T-cell (primary cell): Measurements from ENCODE around the gene DLEC1. TPM values are rescaled to one million over a fixed set of nuclear protein-coding genes. Genes with fewer than 3 reads are reported as not detected.

Source experiments
- ATAC-seq, 4 experiments: fragments of 200-7000 bp in 3 of 4; fragments of 150-1000 bp in 1 of 4; cut with Tn5 transposase; replicated peaks in 1 of 4; 1 replicate in 3 of 4; 2 replicates in 1 of 4; pipeline ENCODE4 v1.10.0; 2021; ENCODE audit warnings: moderate library complexity in 3 of 4, mild to moderate bottlenecking in 2 of 4, moderate number of reproducible peaks in 1 of 4
- CTCF ChIA-PET, 2 donors: fragments of 300-600 bp; sonication (Branson Sonifier 250); formaldehyde crosslinking; loops; one replicate each; lab custom pipeline; 2022; ENCODE audit warnings: antibody characterized with exemption in 2 of 2; lab: Charles Lee
- POLR2A ChIA-PET, 2 donors: fragments of 300-600 bp; sonication (Branson Sonifier 250); formaldehyde crosslinking; loops; one replicate each; lab custom pipeline; 2022; ENCODE audit warnings: antibody characterized with exemption in 2 of 2; lab: Charles Lee
- DNase-seq, 35 experiments: peaks; one replicate each; pipeline versions ENCODE4 v3.0.0 to v3.0.0-alpha.2; 2013 to 2023
- H3K27ac ChIP-seq: one replicate; pipeline ENCODE4 v1.5.1; 2013; ENCODE audit warnings: low read length
- H3K27me3 ChIP-seq, 2 experiments: replicated peaks in 1 of 2; 1 replicate in 1 of 2; 2 replicates in 1 of 2; pipeline versions ENCODE4 v1.6.1 to v1.7.0; 2013; ENCODE audit warnings: low read length in 1 of 2, mixed read lengths in 1 of 2; ENCODE audit not compliant: control insufficient read depth in 2 of 2, insufficient read depth in 2 of 2; ENCODE audit errors: extremely low read depth in 1 of 2
- H3K36me3 ChIP-seq, 2 donors: 1 replicate in 1 of 2; 2 replicates in 1 of 2; pipeline versions ENCODE4 v1.6.1 to v1.7.0; 2013; ENCODE audit warnings: low read length in 1 of 2; ENCODE audit not compliant: control insufficient read depth in 2 of 2, insufficient read depth in 1 of 2; ENCODE audit errors: extremely low read depth in 1 of 2
- H3K4me1 ChIP-seq, 2 experiments: 1 replicate in 1 of 2; 2 replicates in 1 of 2; pipeline versions ENCODE4 v1.6.1 to v1.7.0; 2013; ENCODE audit warnings: low read length in 2 of 2, mixed read lengths in 1 of 2; ENCODE audit not compliant: insufficient read depth in 2 of 2, control insufficient read depth in 1 of 2; ENCODE audit errors: extremely low read depth in 1 of 2
- H3K4me3 ChIP-seq, 2 donors: 1 replicate in 1 of 2; 2 replicates in 1 of 2; pipeline versions ENCODE4 v1.5.1 to v1.7.0; 2013; ENCODE audit warnings: mild to moderate bottlenecking in 2 of 2, low read length in 1 of 2, moderate library complexity in 1 of 2; ENCODE audit not compliant: control insufficient read depth in 1 of 2; ENCODE audit errors: extremely low read depth in 1 of 2
- H3K9me3 ChIP-seq: 2 replicates; pipeline ENCODE4 v1.7.0; 2013
- H3K27ac Mint-ChIP-seq, 2 donors: one replicate each; pipeline ENCODE4 v1.8.0; 2020 to 2021; ENCODE audit warnings: mild to moderate bottlenecking in 2 of 2, mixed read lengths in 2 of 2
- H3K27me3 Mint-ChIP-seq, 2 donors: one replicate each; pipeline ENCODE4 v1.8.0; 2021 to 2022; ENCODE audit warnings: mixed read lengths in 2 of 2
- H3K36me3 Mint-ChIP-seq: one replicate; pipeline ENCODE4 v1.8.0; 2021; ENCODE audit warnings: mixed read lengths
- H3K4me1 Mint-ChIP-seq, 3 donors: one replicate each; pipeline ENCODE4 v1.8.0; 2020 to 2022; ENCODE audit warnings: mixed read lengths in 3 of 3, mild to moderate bottlenecking in 1 of 3
- H3K4me3 Mint-ChIP-seq, 3 donors: one replicate each; pipeline ENCODE4 v1.8.0; 2020 to 2022; ENCODE audit warnings: mild to moderate bottlenecking in 3 of 3, mixed read lengths in 3 of 3, moderate library complexity in 3 of 3
- H3K9me3 Mint-ChIP-seq, 3 donors: one replicate each; pipeline ENCODE4 v1.8.0; 2020 to 2022; ENCODE audit warnings: mixed read lengths in 3 of 3
- WGBS: methylation state at CpG from one replicate; pipeline ENCODE4 v1.1.5; 2013; ENCODE audit warnings: missing lambda C conversion rate; ENCODE audit not compliant: insufficient coverage; 5-methylcytosine and 5-hydroxymethylcytosine counted together
- total RNA-seq, 35 experiments: library from RNA in 6 of 35; stranded (reverse) in 6 of 35; fragments of 120-200 nt in 1 of 35; gene quantifications; one replicate each; pipeline versions ENCODE4 v1.2.1 to v1.2.4 and lab custom pipeline; 2013 to 2026

DLEC1 gene
- total RNA-seq, 5 donors from 2014 or later (not counting 1 experiment from before 2014, with no cell fraction given) = 4.7 to 21.7 (median 17.8) TPM

DNA sequence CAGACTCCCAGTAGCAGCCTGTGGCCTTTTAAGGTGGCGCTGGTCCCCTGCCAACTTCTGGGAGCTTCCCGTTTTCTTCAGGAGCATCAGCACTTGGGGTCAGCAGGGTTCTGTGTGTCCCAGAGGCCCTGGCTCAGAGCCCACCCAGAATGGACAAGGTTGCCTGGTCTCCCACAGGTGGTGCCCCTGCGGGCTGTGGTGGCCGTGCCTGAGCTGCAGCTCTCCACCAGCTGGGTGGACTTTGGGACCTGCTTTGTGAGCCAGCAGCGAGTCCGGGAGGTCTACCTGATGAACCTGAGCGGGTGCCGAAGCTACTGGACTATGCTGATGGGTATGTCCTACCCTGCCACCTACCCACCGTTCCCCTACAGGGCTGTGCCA is 82.4 kb downstream of the DLEC1 start:
- Histone ChIP-seq H3K27me3 (no peaks in the 10 kb centered on the region), H3K36me3 (peaks cover 37 to 53% of the 10 kb centered on the region in 2 donors), H3K27ac (no peak overlapping the region), H3K4me3 (no peak overlapping the region), H3K4me1 (peaks cover 0 to 5% of the 10 kb centered on the region in 2 experiments), H3K9me3 (no peaks in the 10 kb centered on the region)
- ATAC-seq = no peak
- peaks cover 5 to 8% (median 8%) of the 10 kb centered on the region in 3 donors for H3K4me1 Mint-ChIP-seq
- H3K27ac Mint-ChIP-seq = no peak overlapping the region
- ChIA-PET POLR2A (no interaction called here), CTCF (interaction anchor here in 1 of 2 donors (2.1 kb wide), 1 partner anchor 359 kb away, joined by 6 read pairs; no protein-coding TSS in a partner anchor)
- H3K36me3 Mint-ChIP-seq = peaks cover 42% of the 10 kb centered on the region
- DNase-seq = no peak
- H3K9me3 Mint-ChIP-seq = no peaks in the 10 kb centered on the region
- no peaks in the 10 kb centered on the region for H3K27me3 Mint-ChIP-seq
- 95% methylated on average over 7 of the region's 9 CpGs for WGBS
- H3K4me3 Mint-ChIP-seq = no peak overlapping the region

DNA sequence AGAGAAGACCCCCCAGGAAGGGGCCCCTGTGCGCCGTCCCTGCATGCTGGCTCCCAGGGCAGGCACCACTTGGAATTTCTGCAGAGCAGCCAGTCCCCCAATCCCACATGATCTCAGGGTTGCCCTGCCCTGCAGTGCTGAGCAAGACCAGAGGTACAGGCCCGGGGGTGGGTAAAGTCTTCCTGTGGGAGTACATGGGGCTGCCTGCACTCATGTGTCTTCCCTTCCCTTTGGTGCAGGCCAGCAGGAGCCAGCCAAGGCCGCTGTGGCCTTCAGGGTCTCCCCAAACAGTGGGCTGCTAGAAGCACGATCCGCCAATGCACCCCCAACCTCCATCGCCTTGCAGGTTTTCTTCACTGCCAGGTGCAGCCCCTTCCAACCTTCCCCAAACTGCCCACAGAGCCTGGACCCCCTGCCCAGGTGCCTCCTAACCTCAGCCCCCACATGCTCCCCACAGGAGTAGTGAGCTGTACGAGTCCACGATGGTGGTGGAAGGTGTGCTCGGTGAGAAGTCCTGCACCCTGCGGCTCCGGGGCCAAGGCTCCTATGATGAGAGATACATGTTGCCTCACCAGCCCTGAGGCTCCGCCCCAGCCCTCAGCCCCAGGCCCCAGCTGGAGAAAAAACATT is 82.9 kb downstream of the DLEC1 start:
- Histone ChIP-seq H3K4me3 (no peak overlapping the region), H3K27ac (no peak overlapping the region), H3K27me3 (no peaks in the 10 kb centered on the region), H3K9me3 (no peaks in the 10 kb centered on the region), H3K36me3 (peaks cover 42 to 58% of the 10 kb centered on the region in 2 donors), H3K4me1 (peaks cover 0 to 5% of the 10 kb centered on the region in 2 experiments)
- Mint-ChIP-seq H3K4me3 (no peak overlapping the region), H3K27ac (no peak overlapping the region), H3K36me3 (peaks cover 47% of the 10 kb centered on the region), H3K9me3 (no peaks in the 10 kb centered on the region), H3K27me3 (no peaks in the 10 kb centered on the region), H3K4me1 (peaks cover 5 to 8% (median 8%) of the 10 kb centered on the region in 3 donors)
- ChIA-PET CTCF (interaction anchor here in 1 of 2 donors (2.1 kb wide), 1 partner anchor 358 kb away, joined by 6 read pairs; no protein-coding TSS in a partner anchor), POLR2A (no interaction called here)
- DNase-seq = peak in 1 of 35 experiments; percentile 11
- ATAC-seq = no peak
- WGBS = 96% methylated on average over 11 of the region's 13 CpGs

DNA sequence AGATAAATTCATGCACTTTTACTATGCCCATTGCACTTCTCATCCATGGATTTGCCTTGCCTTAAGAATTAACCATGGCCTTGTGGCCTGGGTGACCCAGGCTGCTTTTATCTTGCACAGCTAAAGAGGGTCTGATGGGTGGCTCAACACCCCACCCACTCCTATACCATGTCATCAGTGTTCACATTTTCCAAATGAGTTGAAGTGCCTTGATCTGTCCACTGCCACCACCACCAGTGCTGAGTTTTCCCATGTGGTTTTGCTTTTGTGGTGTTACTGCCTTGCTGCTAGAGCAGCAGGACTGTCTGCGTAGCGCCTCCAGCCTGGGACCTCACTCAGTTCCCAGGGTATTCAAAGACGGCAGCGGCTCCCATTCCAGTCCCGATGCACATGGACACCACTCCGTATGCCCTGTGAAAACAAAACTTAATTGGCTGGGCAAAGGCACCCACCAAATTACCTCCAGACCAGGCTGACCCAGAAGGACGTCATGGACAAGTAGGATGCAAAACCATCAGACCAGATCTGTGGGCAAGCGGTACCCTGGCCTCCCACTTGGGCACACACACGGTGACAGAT is 83.8 kb downstream of the DLEC1 start:
- H3K4me1 Mint-ChIP-seq = peaks cover 5 to 8% (median 7%) of the 10 kb centered on the region in 3 donors
- DNase-seq (no peak), ATAC-seq (no peak)
- peak overlapping the region in 1 of 2 donors; percentile 19 for H3K27ac Mint-ChIP-seq
- H3K36me3 ChIP-seq = peaks cover 40 to 66% of the 10 kb centered on the region in 2 donors
- 93% methylated on average over 7 of the region's 9 CpGs for WGBS
- no peak overlapping the region for H3K4me3 Mint-ChIP-seq
- H3K4me1 ChIP-seq = peaks cover 0 to 4% of the 10 kb centered on the region in 2 experiments
- H3K9me3 ChIP-seq = no peaks in the 10 kb centered on the region
- H3K4me3 ChIP-seq = no peak overlapping the region
- CTCF ChIA-PET = no interaction called here
- H3K27me3 ChIP-seq = no peaks in the 10 kb centered on the region
- POLR2A ChIA-PET = no interaction called here
- H3K9me3 Mint-ChIP-seq = no peaks in the 10 kb centered on the region
- peaks cover 54% of the 10 kb centered on the region for H3K36me3 Mint-ChIP-seq
- no peak overlapping the region for H3K27ac ChIP-seq
- no peaks in the 10 kb centered on the region for H3K27me3 Mint-ChIP-seq

DNA sequence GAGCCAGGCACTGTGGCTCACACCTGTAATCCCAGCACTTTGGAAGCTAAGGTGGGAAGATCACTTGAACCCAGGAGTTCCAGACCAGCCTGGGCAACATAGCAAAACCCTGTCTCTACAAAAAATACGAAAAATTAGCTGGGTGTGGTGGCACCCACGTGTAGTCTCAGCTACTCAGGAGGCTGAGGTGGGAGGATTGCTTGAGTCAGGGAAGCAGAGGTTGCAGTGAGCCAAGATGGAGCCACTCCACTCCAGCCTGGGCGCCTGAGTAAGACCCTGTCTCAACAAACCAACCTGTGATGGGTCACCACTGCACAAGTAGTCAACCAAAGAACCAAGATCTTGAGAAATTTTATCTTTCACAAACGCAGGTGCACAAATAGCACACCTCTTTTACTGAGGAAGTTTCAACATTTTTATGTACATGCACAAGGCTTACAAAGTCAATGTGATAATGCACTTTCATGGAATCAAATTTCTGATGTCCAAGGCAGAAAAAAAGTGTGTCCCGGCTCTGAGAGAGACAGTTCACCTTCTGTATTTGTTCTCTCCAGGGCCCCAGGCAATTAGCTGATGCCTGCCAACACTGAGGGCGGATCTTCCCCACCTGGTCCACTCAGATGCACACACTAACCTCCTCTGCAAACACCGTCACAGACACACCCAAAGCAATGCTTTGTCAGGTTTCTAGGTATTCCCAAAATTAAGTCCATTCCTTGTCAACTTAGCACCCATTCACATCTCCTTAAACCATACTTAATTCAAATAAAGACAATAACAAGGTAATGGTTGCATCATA is 85.5 kb downstream of the DLEC1 start:
- Histone ChIP-seq H3K27ac (no peak overlapping the region), H3K36me3 (peaks cover 47 to 83% of the 10 kb centered on the region in 2 donors), H3K9me3 (no peaks in the 10 kb centered on the region), H3K4me3 (no peak overlapping the region), H3K4me1 (no peaks in the 10 kb centered on the region), H3K27me3 (no peaks in the 10 kb centered on the region)
- DNase-seq (no peak), ATAC-seq (no peak)
- CTCF ChIA-PET = no interaction called here
- POLR2A ChIA-PET = no interaction called here
- Mint-ChIP-seq H3K27ac (peak overlapping the region in 1 of 2 donors; percentile 41), H3K9me3 (no peaks in the 10 kb centered on the region), H3K27me3 (no peaks in the 10 kb centered on the region), H3K36me3 (peaks cover 58% of the 10 kb centered on the region), H3K4me1 (peaks cover 0 to 5% (median 0%) of the 10 kb centered on the region in 3 donors), H3K4me3 (no peak overlapping the region)
- 83% methylated on average over 6 of the region's 7 CpGs for WGBS

DNA sequence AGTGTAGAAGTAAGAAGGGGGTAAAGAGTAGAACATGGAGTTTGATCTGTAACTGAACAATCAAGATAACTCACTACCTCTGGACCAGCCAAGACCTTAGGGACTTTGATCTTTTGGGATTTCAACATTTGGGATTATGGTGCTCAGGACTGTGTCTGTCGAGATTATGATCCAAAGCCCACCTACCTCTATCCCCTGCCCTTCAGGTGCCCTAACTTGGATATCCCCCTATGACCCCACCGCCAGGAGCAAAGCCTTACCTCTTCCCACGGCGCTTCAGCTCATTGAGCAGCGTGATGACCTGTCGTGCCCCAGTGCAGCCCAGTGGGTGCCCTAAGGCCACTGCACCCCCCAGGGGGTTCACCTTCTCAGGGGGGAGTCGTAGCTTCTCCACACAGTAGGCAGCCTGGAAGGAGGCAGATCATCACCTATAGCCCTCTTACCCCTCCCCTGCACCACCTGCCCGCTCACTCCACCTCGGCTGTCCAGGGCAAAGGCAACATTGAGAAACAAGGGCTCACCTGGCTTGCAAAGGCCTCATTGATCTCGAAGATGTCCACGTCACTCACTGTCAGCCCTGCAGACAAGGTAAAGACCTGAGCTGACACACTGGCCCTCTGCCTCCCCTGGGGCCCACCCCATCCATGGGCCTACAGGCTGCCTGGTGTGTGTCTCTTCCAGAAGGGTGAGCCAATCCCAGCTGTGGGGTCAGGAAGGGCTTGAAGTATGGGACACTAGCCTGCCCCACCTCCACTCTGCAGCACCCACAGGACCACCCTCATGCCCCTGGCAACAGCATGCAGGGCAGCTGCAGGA is 86.5 kb downstream of the DLEC1 start:
- Mint-ChIP-seq H3K4me3 (no peak overlapping the region), H3K36me3 (peaks cover 60% of the 10 kb centered on the region), H3K9me3 (no peaks in the 10 kb centered on the region), H3K27ac (peak overlapping the region in 1 of 2 donors; percentile 45), H3K4me1 (peaks cover 4 to 6% (median 5%) of the 10 kb centered on the region in 3 donors), H3K27me3 (no peaks in the 10 kb centered on the region)
- H3K4me1 ChIP-seq = peaks cover 0 to 4% of the 10 kb centered on the region in 2 experiments
- H3K9me3 ChIP-seq = no peaks in the 10 kb centered on the region
- no peaks in the 10 kb centered on the region for H3K27me3 ChIP-seq
- ChIA-PET POLR2A (no interaction called here), CTCF (no interaction called here)
- 94% methylated on average over 9 of the region's 11 CpGs for WGBS
- ATAC-seq (no peak), DNase-seq (no peak)
- H3K36me3 ChIP-seq = peaks cover 50 to 90% of the 10 kb centered on the region in 2 donors
- H3K27ac ChIP-seq = no peak overlapping the region
- no peak overlapping the region for H3K4me3 ChIP-seq
